ENCODE results near the gene PLCL1.

PLCL1 gene

GRCh38 chr2:197930570-197931278 is 126.3 kb downstream of the PLCL1 start:
- in situ Hi-C loops (cut with HindIII; ENCODE audit: low pct_unique_long_range_greater_than_20kb, low sequenced_read_pairs): no loop called here
- no peak for DNase-seq (ENCODE audit: low read depth in 1 of 2, low spot score in 1 of 2)
- TF ChIP-seq JUND (IDR thresholded peaks at IDR 0.05; ENCODE audit: low read depth): no peak

DNA sequence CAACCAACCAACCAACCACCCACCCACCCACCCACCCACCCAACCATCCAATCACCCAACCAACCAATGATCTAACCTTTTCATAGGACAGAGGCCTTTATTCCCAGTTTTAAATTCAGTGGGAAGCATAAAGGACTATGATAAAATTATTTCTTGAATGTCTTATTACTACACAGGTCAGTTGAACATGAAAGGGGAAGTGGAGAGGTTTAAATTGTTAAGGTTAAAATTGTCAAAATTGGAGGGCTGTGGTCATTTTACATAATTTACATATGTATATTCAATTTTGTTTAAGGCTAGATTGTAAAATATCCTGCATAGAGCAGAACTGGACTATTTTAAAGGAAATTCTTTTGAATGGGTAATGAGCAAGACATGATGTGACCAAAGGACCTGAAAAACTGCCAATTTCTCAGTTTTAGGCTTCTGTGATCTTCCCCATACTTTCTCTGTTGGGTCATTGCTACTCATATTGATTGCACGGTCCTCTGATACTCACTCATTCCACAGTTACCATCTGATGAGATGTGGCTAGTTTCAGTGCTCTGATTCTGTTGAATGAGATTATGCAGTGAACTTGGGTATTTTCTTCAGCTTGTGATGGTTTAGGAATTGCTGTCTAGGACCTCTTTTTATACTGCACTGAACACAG is 127.4 kb downstream of the PLCL1 start:
- TF ChIP-seq JUND (IDR thresholded peaks at IDR 0.05; ENCODE audit: low read depth): no peak
- in situ Hi-C loops (cut with HindIII; ENCODE audit: low pct_unique_long_range_greater_than_20kb, low sequenced_read_pairs): no loop called here
- no peak for DNase-seq (ENCODE audit: low read depth in 1 of 2, low spot score in 1 of 2)

DNA sequence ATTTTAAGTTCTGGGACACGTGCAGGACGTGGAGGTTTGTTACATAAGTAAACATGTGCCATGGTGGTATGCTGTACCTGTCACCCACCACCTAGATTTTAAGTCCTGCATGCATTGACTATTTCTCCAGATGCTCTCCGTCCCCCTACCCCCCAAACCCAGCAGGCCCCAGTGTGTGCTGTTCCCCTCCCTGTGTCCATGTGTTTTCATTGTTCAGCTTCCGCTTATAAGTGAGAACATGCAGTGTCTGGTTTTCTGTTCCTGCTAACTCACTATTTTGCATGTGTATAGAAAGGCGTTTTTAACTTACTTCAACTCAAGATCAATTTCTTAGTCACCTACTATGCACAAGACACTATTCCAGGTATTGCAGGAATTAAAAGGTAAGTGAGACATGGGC is 128.0 kb downstream of the PLCL1 start:
- no peak for TF ChIP-seq JUND (IDR thresholded peaks at IDR 0.05; ENCODE audit: low read depth)
- in situ Hi-C loops (cut with HindIII; ENCODE audit: low pct_unique_long_range_greater_than_20kb, low sequenced_read_pairs): no loop called here

GRCh38 chr2:197934261-197934933 is 130.0 kb downstream of the PLCL1 start:
- TF ChIP-seq JUND (IDR thresholded peaks at IDR 0.05; ENCODE audit: low read depth): no peak
- in situ Hi-C loops (cut with HindIII; ENCODE audit: low pct_unique_long_range_greater_than_20kb, low sequenced_read_pairs): no loop called here
- DNase-seq (ENCODE audit: low read depth in 1 of 2, low spot score in 1 of 2): no peak

More for the DNA sequence above, 128.0 kb downstream of the PLCL1 start:
- no peak for DNase-seq (ENCODE audit: low read depth in 1 of 2, low spot score in 1 of 2)

DNA sequence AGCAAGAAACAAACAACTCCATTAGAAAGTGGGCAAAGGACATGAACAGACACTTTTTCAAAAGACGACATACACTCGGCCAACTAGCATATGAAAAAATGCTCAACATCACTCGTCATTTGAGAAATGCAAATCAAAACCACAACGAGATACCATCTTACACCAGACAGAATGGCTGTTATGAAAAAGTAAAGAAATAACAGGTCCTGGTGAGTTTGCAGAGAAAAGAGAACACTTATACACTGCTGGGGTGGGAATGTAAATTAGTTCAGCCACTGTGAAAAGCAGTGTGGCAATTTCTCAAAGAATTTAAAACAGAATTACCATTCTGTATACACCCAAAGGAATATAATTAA is 130.5 kb downstream of the PLCL1 start:
- DNase-seq (ENCODE audit: low read depth in 1 of 2, low spot score in 1 of 2): no peak
- in situ Hi-C loops (cut with HindIII; ENCODE audit: low pct_unique_long_range_greater_than_20kb, low sequenced_read_pairs): no loop called here
- no peak for TF ChIP-seq JUND (IDR thresholded peaks at IDR 0.05; ENCODE audit: low read depth)

GRCh38 chr2:197937814-197938213 is 133.4 kb downstream of the PLCL1 start:
- in situ Hi-C loops (cut with HindIII; ENCODE audit: low pct_unique_long_range_greater_than_20kb, low sequenced_read_pairs): no loop called here
- no peak for TF ChIP-seq JUND (IDR thresholded peaks at IDR 0.05; ENCODE audit: low read depth)
- no peak for DNase-seq (ENCODE audit: low read depth in 1 of 2, low spot score in 1 of 2)

GRCh38 chr2:197938555-197938954 is 134.2 kb downstream of the PLCL1 start:
- DNase-seq (ENCODE audit: low read depth in 1 of 2, low spot score in 1 of 2): no peak
- in situ Hi-C loops (cut with HindIII; ENCODE audit: low pct_unique_long_range_greater_than_20kb, low sequenced_read_pairs): no loop called here

GRCh38 chr2:197939787-197940186 is 135.4 kb downstream of the PLCL1 start:
- no peak for TF ChIP-seq JUND (IDR thresholded peaks at IDR 0.05; ENCODE audit: low read depth)
- DNase-seq (ENCODE audit: low read depth in 1 of 2, low spot score in 1 of 2): no peak

More at GRCh38 chr2:197938555-197938954, 134.2 kb downstream of the PLCL1 start:
- no peak for TF ChIP-seq JUND (IDR thresholded peaks at IDR 0.05; ENCODE audit: low read depth)

DNA sequence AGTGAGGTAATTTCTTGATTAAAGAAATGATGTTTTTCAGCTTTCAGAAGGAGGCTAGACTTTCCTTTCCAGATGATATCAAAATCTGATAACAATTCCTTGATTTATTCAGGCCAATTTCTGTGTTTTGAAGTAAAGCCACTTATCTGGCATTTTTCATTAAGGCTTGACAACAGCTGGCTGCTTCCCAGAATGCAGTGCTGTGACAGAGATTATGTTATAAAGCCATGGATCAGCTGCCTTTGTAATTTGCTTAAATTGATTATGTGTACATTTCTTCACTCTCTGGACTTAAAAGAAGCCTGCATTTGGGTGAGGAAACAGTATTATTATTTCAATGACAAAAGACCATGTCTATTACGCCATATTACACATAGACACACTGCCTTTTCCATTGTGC is 136.0 kb downstream of the PLCL1 start:
- in situ Hi-C loops (cut with HindIII; ENCODE audit: low pct_unique_long_range_greater_than_20kb, low sequenced_read_pairs): no loop called here
- TF ChIP-seq JUND (IDR thresholded peaks at IDR 0.05; ENCODE audit: low read depth): no peak
- no peak for DNase-seq (ENCODE audit: low read depth in 1 of 2, low spot score in 1 of 2)

More at GRCh38 chr2:197939787-197940186, 135.4 kb downstream of the PLCL1 start:
- in situ Hi-C loops (cut with HindIII; ENCODE audit: low pct_unique_long_range_greater_than_20kb, low sequenced_read_pairs): no loop called here

- in situ Hi-C loops (cut with HindIII; ENCODE audit: low pct_unique_long_range_greater_than_20kb, low sequenced_read_pairs): no loop called here
- no peak for TF ChIP-seq JUND (IDR thresholded peaks at IDR 0.05; ENCODE audit: low read depth)
- DNase-seq (ENCODE audit: low read depth in 1 of 2, low spot score in 1 of 2): no peak
These were observed 137.3 kb downstream of the PLCL1 start for GRCh38 chr2:197941715-197942114.

DNA sequence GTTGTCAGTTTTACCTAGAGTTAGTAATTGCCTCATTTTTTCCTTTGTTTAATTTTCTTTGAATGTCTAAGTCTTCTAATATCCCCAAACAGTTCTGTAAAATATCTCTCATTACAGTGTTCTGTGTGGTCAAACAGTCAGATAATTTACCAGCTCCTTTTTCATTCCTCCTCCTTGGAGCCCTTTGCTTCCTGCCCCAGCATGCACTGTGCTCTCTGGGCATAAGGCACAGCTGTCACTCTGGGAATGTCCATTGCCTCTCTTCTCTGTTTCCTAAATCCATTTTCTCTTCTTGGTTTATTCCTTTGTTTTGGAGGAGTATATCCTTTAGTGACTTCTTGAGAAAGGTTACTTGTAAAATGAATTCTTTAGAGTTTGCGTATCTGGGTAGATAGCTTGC is 139.3 kb downstream of the PLCL1 start:
- TF ChIP-seq JUND (IDR thresholded peaks at IDR 0.05; ENCODE audit: low read depth): no peak
- DNase-seq (ENCODE audit: low read depth in 1 of 2, low spot score in 1 of 2): no peak
- in situ Hi-C loops (cut with HindIII; ENCODE audit: low pct_unique_long_range_greater_than_20kb, low sequenced_read_pairs): no loop called here

GRCh38 chr2:197944416-197945096 is 140.2 kb downstream of the PLCL1 start:
- in situ Hi-C loops (cut with HindIII; ENCODE audit: low pct_unique_long_range_greater_than_20kb, low sequenced_read_pairs): no loop called here
- no peak for DNase-seq (ENCODE audit: low read depth in 1 of 2, low spot score in 1 of 2)
- TF ChIP-seq JUND (IDR thresholded peaks at IDR 0.05; ENCODE audit: low read depth): no peak

DNA sequence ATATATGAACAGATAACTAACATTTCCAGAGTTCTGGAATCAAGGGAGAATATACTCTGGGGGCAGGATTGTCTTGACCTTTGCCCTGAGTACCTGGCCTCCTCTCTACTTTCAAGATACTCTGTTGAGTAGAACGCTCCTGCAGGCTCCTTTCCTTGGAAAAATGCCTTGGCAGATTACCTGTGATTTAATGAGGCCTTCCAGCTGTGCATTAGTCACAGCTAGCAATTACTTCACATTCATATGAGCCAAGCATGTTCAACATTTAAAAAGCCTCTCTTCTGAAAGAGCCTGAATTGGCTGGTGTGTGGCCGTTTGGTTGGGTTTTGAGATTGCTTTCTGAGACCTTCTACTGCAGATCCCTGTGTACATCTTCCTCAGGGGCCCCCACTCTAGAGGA is 142.2 kb downstream of the PLCL1 start:
- in situ Hi-C loops (cut with HindIII; ENCODE audit: low pct_unique_long_range_greater_than_20kb, low sequenced_read_pairs): no loop called here
- no peak for DNase-seq (ENCODE audit: low read depth in 1 of 2, low spot score in 1 of 2)
- no peak for TF ChIP-seq JUND (IDR thresholded peaks at IDR 0.05; ENCODE audit: low read depth)

Data from T47D (cell line).